Stimulated activated CD8-positive, alpha-beta memory T cell treated with anti-CD3 and anti-CD28 coated beads, Interleukin-7, amount 100 ng/mL, for 48 hours (primary cell): Measurements from ENCODE around the gene MMS19.

Source experiments
- DNase-seq, 2 donors: peaks; one replicate each; pipeline ENCODE4 v3.0.0-alpha.2; 2020; ENCODE audit warnings: low read depth in 1 of 2; ENCODE audit errors: extremely low read depth in 1 of 2

MMS19 gene

GRCh38 chr10:97465982-97466381, 32.2 kb downstream of the MMS19 start:
- DNase-seq: no peak

GRCh38 chr10:97464226-97464625, 34.0 kb downstream of the MMS19 start:
- no peak for DNase-seq

- no peak for DNase-seq
These were observed 34.7 kb downstream of the MMS19 start for GRCh38 chr10:97463363-97464132.

- DNase-seq: no peak
These were observed 35.9 kb downstream of the MMS19 start for GRCh38 chr10:97462309-97462708.

GRCh38 chr10:97459933-97460332, 38.3 kb downstream of the MMS19 start:
- no peak for DNase-seq

- no peak for DNase-seq
These were observed 39.1 kb downstream of the MMS19 start for GRCh38 chr10:97459111-97459510.

GRCh38 chr10:97456686-97457065, 41.5 kb downstream of the MMS19 start:
- no peak for DNase-seq

- DNase-seq: no peak
These were observed 42.1 kb downstream of the MMS19 start for GRCh38 chr10:97456034-97456685.

GRCh38 chr10:97454330-97455036, 43.7 kb downstream of the MMS19 start:
- DNase-seq: peak in 1 of 2 donors; percentile 21

GRCh38 chr10:97452352-97452751, 45.9 kb downstream of the MMS19 start:
- no peak for DNase-seq

- DNase-seq: no peak
These were observed 46.6 kb downstream of the MMS19 start for GRCh38 chr10:97451605-97452004.

- no peak for DNase-seq
These were observed 47.4 kb downstream of the MMS19 start for GRCh38 chr10:97450828-97451227.

GRCh38 chr10:97445722-97446639, 52.2 kb downstream of the MMS19 start, which contains the start of the genes EXOSC1 and ZDHHC16:
Gene EXOSC1 (minus strand): TSS chr10:97446006. CDS start chr10:97445985, 21 bp downstream.
Gene ZDHHC16 (plus strand): TSS chr10:97446175. CDS start chr10:97451676, 5,501 bp downstream.
- peak; percentile 75 to 95 for DNase-seq

GRCh38 chr10:97445357-97445721, 52.9 kb downstream of the MMS19 start:
- DNase-seq: no peak

GRCh38 chr10:97444212-97444611, 54.0 kb downstream of the MMS19 start:
- no peak for DNase-seq

GRCh38 chr10:97442277-97442676, 55.9 kb downstream of the MMS19 start:
- DNase-seq: no peak

- no peak for DNase-seq
These were observed 63.0 kb downstream of the MMS19 start for GRCh38 chr10:97435211-97435610.

- no peak for DNase-seq
These were observed 63.7 kb downstream of the MMS19 start for GRCh38 chr10:97434557-97434956.

- DNase-seq: no peak
These were observed 64.2 kb downstream of the MMS19 start for GRCh38 chr10:97434055-97434454.

- no peak for DNase-seq
These were observed 69.6 kb downstream of the MMS19 start for GRCh38 chr10:97428572-97428981.
